Hematopoietic multipotent progenitor cell treated with erythropoietin and hydrocortisone succinate and interleukin-3 and kit ligand, for 17 days (in vitro differentiated cells): ENCODE data around the gene SCNN1G.

Source experiments
- DNase-seq: peaks from one replicate; pipeline ENCODE4 v3.0.0-alpha.2; 2015; ENCODE audit warnings: low spot score

Gene SCNN1G

GRCh38 chr16:23196539-23196938 lies 14.0 kb downstream of the SCNN1G start:
- DNase-seq = no peak

DNA sequence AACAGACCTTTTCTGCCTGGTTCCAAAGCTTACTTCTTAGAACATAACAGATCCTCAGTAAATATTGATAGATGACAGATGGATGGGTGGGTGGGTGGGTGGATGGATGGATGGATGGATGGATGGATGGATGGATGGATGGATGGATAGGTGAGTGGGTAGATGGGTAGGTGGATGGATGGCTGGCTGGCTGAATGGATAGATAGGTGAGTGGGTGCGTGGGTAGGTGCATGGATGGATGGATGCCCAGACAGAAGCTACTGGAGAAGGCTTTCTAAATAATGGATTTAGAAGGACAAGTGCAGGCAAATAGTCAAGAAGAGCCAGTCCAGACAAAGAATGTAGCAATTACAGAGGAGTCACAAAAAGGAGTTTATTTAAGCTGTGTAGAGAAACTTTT lies 19.6 kb downstream of the SCNN1G start:
- DNase-seq = no peak

- no peak for DNase-seq
Measured at GRCh38 chr16:23206986-23207385, 24.4 kb downstream of the SCNN1G start.

DNA sequence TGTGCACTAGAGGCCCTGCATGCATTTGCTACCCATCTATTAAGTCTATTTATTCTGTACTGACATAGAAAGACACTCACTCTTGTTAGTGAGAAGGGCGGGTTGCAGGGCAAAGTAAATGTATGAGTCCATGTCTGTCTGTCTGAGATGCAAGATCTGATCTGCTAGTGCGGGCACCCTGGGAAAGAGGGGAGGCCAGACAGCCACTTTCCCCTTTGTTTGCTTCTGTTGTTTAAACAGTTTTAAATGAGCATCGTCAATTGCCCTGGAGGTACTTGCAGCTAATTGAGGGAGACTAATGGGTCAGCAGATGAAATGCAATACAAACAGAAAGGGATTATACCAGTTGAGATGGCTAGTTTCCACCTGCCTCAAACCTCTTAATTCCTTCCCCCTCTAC lies 24.9 kb downstream of the SCNN1G start:
- DNase-seq = no peak

DNA sequence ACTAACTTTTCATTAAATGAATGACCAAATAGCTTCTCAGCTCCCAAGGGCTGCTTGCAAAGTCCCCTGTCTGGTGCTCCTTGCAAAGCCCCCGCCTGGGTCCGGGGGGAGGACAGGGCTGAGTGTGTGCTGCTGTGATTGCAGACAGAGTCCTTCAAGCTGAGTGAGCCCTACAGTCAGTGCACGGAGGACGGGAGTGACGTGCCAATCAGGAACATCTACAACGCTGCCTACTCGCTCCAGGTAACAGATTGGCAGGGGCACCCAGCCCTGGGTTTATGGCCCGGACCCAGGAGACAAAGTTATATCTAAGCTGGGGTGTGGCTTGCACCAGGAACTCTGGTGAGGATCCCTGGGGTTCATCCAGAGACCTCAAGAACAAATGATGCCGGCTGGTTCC lies 27.1 kb downstream of the SCNN1G start:
- DNase-seq = no peak

DNA sequence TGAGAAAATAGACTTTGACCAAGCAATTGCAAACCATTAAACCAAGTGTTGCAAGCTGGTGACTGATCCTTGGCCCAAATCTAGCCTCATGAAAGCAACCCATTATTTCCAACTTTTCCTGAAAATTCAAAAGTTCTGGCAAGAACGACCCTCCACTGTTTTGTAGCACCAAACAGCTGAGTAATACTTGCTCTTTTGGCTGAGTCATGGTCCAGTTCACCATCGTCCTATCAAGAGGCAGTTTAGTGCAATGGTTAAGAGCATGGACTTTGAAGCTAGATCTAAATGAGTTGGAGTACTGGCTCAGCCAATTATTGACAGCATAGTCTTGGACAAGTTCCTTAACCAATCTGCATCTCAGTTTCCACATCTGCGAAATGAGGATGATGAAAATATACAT lies 31.3 kb downstream of the SCNN1G start:
- DNase-seq = no peak

DNA sequence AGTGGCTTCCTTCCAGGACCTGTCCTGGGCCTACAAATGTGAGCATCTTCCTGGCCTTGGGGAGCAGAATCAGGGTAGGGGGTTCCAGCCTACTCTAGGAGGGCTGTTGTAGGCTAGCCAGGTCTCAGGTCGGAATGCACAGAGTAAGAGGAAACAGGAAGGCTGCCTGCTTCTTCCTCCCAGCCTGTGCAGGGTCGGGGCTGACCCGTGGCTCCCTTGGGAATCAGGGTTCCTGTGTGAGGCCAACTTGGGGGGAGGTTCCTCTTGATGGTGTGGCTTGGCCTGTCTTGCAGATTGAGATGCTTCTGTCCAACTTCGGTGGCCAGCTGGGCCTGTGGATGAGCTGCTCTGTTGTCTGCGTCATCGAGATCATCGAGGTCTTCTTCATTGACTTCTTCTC lies 32.3 kb downstream of the SCNN1G start:
- no peak for DNase-seq

GRCh38 chr16:23215435-23215834 lies 32.9 kb downstream of the SCNN1G start:
- no peak for DNase-seq

DNA sequence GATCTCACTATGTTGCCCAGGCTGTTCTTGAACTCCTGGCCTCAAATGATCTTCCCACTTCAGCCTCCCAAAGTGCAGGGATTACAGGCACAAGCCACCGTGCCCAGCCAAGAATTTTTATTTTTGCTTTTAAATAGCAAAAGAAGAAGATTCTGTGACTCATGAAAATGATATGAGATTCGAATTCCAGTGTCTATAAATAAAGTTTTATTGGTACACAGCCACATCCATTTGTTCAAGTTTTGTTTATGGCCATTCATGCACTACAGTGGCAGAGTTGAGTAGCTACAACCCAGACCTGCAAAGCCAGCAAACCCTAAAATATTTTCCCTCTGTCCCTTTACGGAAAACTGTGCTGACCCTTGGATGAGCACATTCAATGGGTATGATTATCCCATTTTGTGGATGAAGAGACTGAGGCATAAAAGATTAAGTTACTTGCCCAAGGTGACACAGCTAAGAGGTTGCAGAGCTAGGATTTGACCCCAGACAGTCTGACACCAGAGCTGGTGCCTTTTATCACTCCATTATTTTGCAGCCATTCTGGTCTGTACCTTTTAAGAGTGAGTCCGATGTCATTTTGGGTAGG lies 34.2 kb downstream of the SCNN1G start:
- DNase-seq = no peak

DNA sequence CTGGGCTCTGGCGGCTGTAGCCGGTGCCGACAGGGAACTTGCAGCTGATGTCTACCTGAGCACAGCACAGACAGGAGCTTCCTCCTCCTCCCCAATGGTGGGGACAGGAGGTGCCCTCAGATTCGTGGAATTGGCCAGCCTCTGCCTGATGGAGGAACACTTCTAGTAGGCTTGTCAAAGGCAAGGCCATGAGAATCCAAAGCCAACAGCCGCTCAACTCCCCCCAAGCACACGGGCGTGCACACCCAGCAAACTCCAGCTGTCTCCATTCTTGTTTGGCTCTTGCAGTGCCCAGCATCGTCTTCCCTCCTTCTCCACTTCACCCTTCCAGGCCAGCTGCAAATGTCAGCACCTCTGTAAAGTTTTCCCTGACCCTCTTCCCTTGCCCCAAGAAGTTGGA lies 35.1 kb downstream of the SCNN1G start:
- no peak for DNase-seq

DNA sequence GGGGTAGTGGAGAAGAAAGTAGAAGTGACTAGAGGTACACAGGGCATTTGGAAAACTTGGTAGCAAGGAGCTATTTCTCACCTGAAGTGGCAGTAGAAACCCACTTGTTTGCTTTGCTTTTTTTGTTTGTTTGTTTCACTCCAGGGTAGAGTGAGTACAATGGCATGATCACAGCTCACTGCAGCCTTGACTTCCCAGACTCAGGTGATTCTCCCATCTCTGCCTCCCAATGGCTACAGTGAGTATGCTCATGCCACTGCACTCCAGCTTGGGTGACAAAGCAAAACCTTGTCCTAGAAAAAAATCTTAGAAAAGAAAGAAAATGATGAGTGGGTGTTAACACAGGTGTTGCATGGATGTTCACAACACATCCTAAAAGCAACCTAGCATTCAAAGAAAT lies 40.4 kb downstream of the SCNN1G start:
- no peak for DNase-seq

GRCh38 chr16:23223368-23223767 lies 40.8 kb downstream of the SCNN1G start:
- no peak for DNase-seq

- DNase-seq = no peak
Measured at GRCh38 chr16:23225109-23225508, 42.6 kb downstream of the SCNN1G start.

GRCh38 chr16:23225634-23226033 lies 43.1 kb downstream of the SCNN1G start:
- DNase-seq = no peak

DNA sequence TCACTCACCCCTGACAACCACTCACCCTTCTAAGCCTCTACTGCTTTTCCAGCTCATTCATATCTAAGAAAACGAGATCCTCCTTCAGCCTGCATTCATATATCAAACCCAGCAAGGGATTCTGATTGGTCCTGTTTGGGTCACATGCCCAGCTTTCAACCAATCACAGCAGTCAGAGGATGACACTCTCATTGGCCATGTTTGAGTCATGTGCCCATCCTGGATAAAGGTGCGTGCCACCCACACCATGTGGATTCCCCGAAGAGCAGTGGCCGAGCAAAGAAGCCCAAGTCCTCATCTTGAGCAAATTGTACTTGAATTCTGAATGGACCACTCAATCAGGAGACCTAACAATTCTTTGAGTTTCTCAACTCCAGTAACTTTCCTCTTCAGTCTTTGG lies 45.0 kb downstream of the SCNN1G start:
- no peak for DNase-seq

GRCh38 chr16:23229714-23230113 lies 47.2 kb downstream of the SCNN1G start:
- DNase-seq = no peak

GRCh38 chr16:23232806-23233205 lies 50.3 kb downstream of the SCNN1G start:
- no peak for DNase-seq

GRCh38 chr16:23235176-23235575 lies 52.6 kb downstream of the SCNN1G start:
- DNase-seq = no peak

GRCh38 chr16:23236983-23237382 lies 54.4 kb downstream of the SCNN1G start:
- DNase-seq = no peak

- DNase-seq = no peak
Measured at GRCh38 chr16:23240994-23241393, 58.4 kb downstream of the SCNN1G start.

DNA sequence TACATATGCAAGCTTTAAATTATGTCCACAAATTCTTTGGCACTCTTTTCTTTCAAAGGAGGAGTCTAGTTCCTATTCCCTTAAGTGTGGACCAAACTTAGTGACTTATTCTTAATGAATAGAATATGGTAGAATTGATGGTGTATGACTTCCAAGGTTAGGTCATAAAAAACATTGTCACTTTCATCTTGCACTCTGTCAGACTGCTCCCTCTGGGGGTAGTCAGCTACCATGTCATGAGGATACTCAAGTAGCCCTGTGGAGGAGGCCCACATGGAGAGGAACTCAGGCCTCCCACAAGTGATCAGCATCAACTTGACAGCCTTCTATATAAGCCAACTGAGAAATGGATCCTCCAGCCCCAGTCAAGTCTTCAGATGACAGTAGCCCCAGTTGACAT lies 61.6 kb downstream of the SCNN1G start:
- DNase-seq = no peak

DNA sequence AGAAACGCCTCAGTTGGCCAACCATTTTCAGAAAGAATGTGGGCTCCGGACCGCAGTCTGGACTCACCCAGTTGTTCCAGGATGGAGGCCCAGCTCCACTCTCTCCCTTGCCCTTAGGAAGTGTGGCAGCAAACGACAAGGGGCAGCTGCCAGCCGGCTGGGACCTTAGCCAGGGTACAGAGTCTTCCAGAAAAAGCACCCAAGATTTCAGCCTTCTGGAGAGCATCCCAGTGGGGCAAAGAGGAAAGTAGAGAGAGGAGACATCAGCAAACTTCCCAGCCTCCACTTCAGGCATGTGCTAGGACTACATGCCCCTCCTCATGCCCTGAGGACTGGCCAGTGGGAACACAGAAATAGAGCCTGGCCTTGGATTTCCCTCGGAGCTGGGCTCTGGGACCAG lies 62.7 kb downstream of the SCNN1G start:
- DNase-seq = no peak

GRCh38 chr16:23248261-23249194 lies 66.0 kb downstream of the SCNN1G start:
- DNase-seq = no peak

DNA sequence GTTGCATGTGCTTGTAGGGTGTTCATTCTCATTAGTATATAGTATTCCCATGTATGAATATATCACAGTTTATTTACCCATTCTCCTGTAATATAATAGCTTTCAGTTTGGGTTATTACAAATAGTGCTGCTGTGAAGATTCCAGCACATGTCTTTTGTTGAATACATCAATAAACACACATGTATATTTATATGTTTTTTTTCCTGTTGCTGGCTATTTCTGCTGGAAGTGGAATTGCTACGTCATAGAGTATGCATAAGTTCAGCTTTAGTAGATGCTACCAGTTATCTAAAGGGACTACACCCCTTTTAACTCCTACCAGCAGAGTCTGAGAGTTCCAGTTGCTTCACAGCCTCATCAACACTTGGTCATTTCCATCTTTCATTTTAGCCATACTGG lies 67.3 kb downstream of the SCNN1G start:
- no peak for DNase-seq
